ENCODE results near the gene ZCWPW1. TPM values are rescaled to one million over a fixed set of nuclear protein-coding genes. Genes with fewer than 3 reads are reported as not detected.

Gene ZCWPW1
- total and polyA plus RNA-seq, 2 experiments from 2014 or later: 2.2 to 3.3 TPM

- H3K9me3 ChIP-seq (ENCODE audit: low read depth): no peaks in the 10 kb centered on the region
- H3K79me2 ChIP-seq: no peaks in the 10 kb centered on the region
- no peak overlapping the region for H3K27ac ChIP-seq
- no peaks in the 10 kb centered on the region for H3K4me1 ChIP-seq (ENCODE audit: insufficient read depth)
- H3K9me2 ChIP-seq (replicated peaks; ENCODE audit: insufficient read depth): no peaks in the 10 kb centered on the region
- H3K27me3 ChIP-seq: peaks cover 6% of the 10 kb centered on the region
- TF ChIP-seq, protein P1, sequence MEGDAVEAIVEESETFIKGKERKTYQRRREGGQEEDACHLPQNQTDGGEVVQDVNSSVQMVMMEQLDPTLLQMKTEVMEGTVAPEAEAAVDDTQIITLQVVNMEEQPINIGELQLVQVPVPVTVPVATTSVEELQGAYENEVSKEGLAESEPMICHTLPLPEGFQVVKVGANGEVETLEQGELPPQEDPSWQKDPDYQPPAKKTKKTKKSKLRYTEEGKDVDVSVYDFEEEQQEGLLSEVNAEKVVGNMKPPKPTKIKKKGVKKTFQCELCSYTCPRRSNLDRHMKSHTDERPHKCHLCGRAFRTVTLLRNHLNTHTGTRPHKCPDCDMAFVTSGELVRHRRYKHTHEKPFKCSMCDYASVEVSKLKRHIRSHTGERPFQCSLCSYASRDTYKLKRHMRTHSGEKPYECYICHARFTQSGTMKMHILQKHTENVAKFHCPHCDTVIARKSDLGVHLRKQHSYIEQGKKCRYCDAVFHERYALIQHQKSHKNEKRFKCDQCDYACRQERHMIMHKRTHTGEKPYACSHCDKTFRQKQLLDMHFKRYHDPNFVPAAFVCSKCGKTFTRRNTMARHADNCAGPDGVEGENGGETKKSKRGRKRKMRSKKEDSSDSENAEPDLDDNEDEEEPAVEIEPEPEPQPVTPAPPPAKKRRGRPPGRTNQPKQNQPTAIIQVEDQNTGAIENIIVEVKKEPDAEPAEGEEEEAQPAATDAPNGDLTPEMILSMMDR (IDR thresholded peaks at IDR 0.05; ENCODE audit: poor library complexity): no peak
- TF ChIP-seq EZH2 (IDR thresholded peaks at IDR 0.05; ENCODE audit: borderline replicate concordance): no peak
- TF ChIP-seq EZH2phosphoT487 (IDR thresholded peaks at IDR 0.05; ENCODE audit: low read depth, severe bottlenecking, unreplicated experiment): no peak
- H4K20me1 ChIP-seq (ENCODE audit: insufficient read depth, poor library complexity, severe bottlenecking): no peaks in the 10 kb centered on the region
- no peak overlapping the region for H2AFZ ChIP-seq
- no peaks in the 10 kb centered on the region for H3K36me3 ChIP-seq (replicated peaks; ENCODE audit: insufficient read depth, low read depth)
- DNase-seq (ENCODE audit: low spot score): no peak
- no peak overlapping the region for H3K4me3 ChIP-seq
- 76% methylated on average over 2 of the region's 2 CpGs for WGBS (ENCODE audit: low lambda C conversion rate, missing lambda C conversion rate)
- no peak overlapping the region for H3K4me2 ChIP-seq
Observed at GRCh38 chr7:100394077-100394476, 34.4 kb downstream of the ZCWPW1 start.

DNA sequence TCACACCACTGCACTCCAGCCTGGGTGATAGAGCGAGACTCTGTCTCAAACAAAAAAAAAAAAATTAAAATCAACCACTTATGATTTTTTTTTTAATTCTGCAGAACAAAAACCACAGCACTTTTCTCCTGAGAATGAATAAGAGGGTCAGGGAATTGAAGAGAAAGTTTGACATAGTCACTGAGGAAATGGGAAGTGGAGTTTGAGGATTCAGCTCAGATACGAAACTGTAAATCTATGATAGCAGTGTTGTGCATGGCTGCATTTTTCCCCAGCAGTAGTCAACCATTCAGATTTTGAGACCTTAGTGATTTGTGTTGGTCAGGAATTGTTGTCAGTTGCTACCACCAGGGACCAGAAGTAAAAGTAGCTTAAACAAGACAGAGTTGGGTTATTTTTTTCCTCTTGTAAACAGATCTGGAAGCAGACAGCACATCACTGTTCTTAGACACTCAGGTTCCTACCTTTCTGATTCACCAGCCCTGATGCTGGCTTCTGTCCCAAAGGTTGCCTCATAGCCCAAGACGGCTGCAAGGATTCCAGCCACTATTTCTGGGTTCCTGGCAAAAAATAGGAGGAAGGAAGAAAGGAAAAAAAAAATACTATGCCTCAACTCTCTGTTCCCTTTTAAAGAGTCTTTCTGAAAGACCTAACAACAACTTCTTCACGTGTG, 35.1 kb downstream of the ZCWPW1 start:
- 72% methylated on average over 4 of the region's 4 CpGs for WGBS (ENCODE audit: low lambda C conversion rate, missing lambda C conversion rate)

DNA sequence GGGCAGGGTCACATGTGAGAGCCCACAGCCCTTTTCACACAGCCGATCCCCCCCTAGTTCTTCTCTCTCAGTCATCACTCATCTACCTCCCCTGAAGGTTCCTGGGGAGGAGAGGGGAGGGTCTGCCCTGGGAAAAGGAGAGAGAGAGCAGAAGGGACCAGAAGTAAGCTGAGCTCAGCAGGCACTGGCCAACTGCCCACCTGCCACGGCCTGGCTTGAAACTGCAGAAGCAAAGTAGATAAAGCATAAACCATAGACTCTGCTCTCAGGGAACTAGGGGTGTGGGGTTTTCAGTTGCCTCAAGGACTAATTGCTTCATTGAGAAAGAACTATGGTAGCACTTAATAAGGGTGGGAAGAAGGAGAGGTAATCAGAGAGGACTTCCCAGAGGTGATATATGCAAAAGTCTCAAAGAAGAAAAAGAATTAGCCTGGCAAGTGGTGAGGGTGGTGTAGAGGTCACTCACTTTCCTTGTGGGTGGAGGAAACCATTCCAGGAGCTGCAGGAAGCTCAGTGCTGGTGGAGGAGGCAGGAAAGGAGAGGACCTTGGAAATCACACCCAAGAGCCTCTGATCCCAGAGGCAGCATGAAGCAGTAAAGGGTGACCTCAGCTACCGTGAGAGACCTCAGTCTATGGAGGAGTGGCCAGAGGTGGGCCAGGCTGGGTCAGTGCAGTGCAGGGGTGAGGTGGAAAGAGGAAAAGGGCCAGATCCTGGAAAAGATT, 38.1 kb downstream of the ZCWPW1 start:
- Histone ChIP-seq H3K79me2 (no peaks in the 10 kb centered on the region), H3K4me2 (no peak overlapping the region), H3K27me3 (peaks cover 6% of the 10 kb centered on the region), H3K36me3 (replicated peaks; ENCODE audit: insufficient read depth, low read depth) (no peaks in the 10 kb centered on the region), H2AFZ (no peak overlapping the region), H3K9me2 (replicated peaks; ENCODE audit: insufficient read depth) (no peaks in the 10 kb centered on the region), H3K4me1 (ENCODE audit: insufficient read depth) (no peaks in the 10 kb centered on the region), H3K9me3 (ENCODE audit: low read depth) (no peaks in the 10 kb centered on the region), H3K27ac (no peak overlapping the region), H3K4me3 (no peak overlapping the region), H4K20me1 (ENCODE audit: insufficient read depth, poor library complexity, severe bottlenecking) (no peaks in the 10 kb centered on the region)
- TF ChIP-seq EZH2 (IDR thresholded peaks at IDR 0.05; ENCODE audit: borderline replicate concordance) (no peak), EZH2phosphoT487 (IDR thresholded peaks at IDR 0.05; ENCODE audit: low read depth, severe bottlenecking, unreplicated experiment) (no peak)
- TF ChIP-seq, protein P1 (IDR thresholded peaks at IDR 0.05; ENCODE audit: poor library complexity): no peak
- DNase-seq (ENCODE audit: low spot score): no peak
- WGBS (ENCODE audit: low lambda C conversion rate, missing lambda C conversion rate): 73% methylated on average over 3 of the region's 3 CpGs

More for the DNA sequence above, 35.1 kb downstream of the ZCWPW1 start:
- no peak overlapping the region for H3K4me2 ChIP-seq
- H3K9me2 ChIP-seq (replicated peaks; ENCODE audit: insufficient read depth): no peaks in the 10 kb centered on the region
- no peaks in the 10 kb centered on the region for H3K79me2 ChIP-seq
- no peaks in the 10 kb centered on the region for H3K36me3 ChIP-seq (replicated peaks; ENCODE audit: insufficient read depth, low read depth)
- H3K4me1 ChIP-seq (ENCODE audit: insufficient read depth): no peaks in the 10 kb centered on the region
- DNase-seq (ENCODE audit: low spot score): no peak
- peaks cover 6% of the 10 kb centered on the region for H3K27me3 ChIP-seq
- no peak overlapping the region for H3K27ac ChIP-seq
- TF ChIP-seq EZH2 (IDR thresholded peaks at IDR 0.05; ENCODE audit: borderline replicate concordance): no peak
- TF ChIP-seq EZH2phosphoT487 (IDR thresholded peaks at IDR 0.05; ENCODE audit: low read depth, severe bottlenecking, unreplicated experiment): no peak
- TF ChIP-seq, protein P1 (IDR thresholded peaks at IDR 0.05; ENCODE audit: poor library complexity): no peak
- no peaks in the 10 kb centered on the region for H3K9me3 ChIP-seq (ENCODE audit: low read depth)
- H3K4me3 ChIP-seq: no peak overlapping the region
- no peaks in the 10 kb centered on the region for H4K20me1 ChIP-seq (ENCODE audit: insufficient read depth, poor library complexity, severe bottlenecking)
- no peak overlapping the region for H2AFZ ChIP-seq
